GM10266 (cell line): ENCODE results near the gene PLK4.

ENCODE experiments used
- DNase-seq: peaks from one replicate; pipeline ENCODE4 v3.0.0; 2012; ENCODE audit errors: extremely low spot score
- TF ChIP-seq, protein P1 (sequence below): IDR thresholded peaks from 2 replicates; pipeline ENCODE4 v1.5.1; 2012; ENCODE audit warnings: mild to moderate bottlenecking, low read depth; ENCODE audit not compliant: control insufficient read depth, insufficient read depth; ENCODE audit errors: missing control alignments

The PLK4 gene

DNA sequence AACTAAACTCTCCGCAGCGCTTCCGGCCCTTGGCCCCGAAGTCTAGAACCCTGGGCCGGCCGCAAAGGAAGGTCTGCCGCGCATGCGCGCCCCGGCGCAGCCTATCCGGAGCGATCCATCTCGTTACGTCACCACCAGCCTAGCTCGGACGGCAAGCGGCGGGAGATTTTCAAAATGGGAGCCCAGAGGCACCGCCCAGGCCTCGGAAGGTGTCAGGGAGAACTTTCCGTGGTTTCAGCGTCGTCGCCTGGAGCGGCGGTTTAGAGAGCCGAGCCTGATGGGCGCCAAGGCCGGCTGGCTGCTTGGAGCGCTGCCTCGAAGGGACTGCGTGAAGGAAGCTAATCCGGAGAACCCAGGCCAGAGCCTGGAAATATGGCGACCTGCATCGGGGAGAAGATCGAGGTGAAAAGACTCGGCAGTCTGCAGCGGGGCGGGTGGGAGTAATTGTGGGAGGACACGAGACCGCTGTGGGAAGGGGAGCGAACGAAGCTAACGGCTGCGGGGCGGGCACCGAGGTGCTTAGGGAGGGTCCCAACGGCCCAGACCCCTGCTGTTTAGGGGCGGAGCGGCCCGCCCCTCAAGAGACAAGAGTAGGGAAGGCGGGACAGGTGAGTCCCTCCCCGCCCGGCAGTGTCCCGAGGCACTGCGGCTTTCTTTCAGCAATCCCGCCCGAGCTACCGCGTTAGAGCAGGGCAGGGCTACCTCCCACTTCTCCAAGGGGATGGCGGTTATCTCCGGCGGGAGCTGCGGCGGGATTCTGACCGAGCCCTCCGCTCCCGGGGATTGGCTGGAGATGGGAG is at the start of gene PLK4:
PLK4 (plus strand) TSS at position 131 of the 800 bp plus-strand sequence; CDS start at position 373, 242 bp downstream.
- TF ChIP-seq, protein P1, sequence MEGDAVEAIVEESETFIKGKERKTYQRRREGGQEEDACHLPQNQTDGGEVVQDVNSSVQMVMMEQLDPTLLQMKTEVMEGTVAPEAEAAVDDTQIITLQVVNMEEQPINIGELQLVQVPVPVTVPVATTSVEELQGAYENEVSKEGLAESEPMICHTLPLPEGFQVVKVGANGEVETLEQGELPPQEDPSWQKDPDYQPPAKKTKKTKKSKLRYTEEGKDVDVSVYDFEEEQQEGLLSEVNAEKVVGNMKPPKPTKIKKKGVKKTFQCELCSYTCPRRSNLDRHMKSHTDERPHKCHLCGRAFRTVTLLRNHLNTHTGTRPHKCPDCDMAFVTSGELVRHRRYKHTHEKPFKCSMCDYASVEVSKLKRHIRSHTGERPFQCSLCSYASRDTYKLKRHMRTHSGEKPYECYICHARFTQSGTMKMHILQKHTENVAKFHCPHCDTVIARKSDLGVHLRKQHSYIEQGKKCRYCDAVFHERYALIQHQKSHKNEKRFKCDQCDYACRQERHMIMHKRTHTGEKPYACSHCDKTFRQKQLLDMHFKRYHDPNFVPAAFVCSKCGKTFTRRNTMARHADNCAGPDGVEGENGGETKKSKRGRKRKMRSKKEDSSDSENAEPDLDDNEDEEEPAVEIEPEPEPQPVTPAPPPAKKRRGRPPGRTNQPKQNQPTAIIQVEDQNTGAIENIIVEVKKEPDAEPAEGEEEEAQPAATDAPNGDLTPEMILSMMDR = peak; percentile 0
- DNase-seq = peak; percentile 91

GRCh38 chr4:127832585-127832984 is 48.1 kb upstream of the PLK4 start:
- DNase-seq = peak; percentile 24
- TF ChIP-seq, protein P1 = no peak

- TF ChIP-seq, protein P1 = no peak
- DNase-seq = no peak
Observed at GRCh38 chr4:127843704-127844600, 36.7 kb upstream of the PLK4 start.

- no peak for DNase-seq
- TF ChIP-seq, protein P1 = no peak
Observed at GRCh38 chr4:127844601-127845116, 36.0 kb upstream of the PLK4 start.

DNA sequence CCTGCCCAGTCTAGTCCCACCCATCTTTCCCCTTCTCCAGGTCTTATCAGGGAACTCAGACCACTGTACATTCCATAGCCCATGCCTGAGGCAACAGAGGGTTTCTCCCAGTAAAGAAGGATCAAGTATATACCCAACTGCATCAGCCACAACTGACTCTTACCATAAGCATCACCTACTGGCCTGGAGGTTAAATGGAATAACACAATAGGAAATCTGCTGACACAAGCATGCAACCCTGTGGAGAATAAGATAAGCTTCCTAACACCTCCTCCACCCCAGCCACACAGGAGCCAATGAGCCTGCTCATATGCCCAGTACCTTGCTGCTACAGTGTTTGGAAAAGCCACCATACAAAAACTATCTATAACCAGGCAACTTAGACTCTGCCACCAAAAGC is 34.6 kb upstream of the PLK4 start:
- DNase-seq = no peak

DNA sequence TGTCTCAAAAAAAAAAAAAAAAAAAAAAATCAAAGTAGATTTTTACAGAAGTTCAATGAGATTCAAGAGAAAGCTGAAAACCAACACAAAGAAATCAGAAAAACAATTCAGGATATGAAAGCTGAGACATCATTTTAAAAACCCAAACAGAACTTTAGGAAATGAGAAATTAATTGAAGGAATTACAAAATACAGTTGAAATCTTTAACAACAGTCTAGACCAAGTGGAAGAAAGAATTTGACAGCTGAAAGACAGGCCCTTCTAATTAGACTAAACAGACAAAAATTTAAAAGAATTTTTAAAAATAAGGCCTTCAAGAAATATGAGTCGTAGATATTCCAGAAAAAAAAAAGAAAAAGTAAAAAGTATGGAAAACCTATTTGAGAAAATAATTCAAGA is 33.9 kb upstream of the PLK4 start:
- TF ChIP-seq, protein P1 = no peak
- no peak for DNase-seq

More for the DNA sequence above, 34.6 kb upstream of the PLK4 start:
- TF ChIP-seq, protein P1 = no peak
